GM18505 (cell line): ENCODE measurements around the gene MSL2.
"Not testable (repeated sequence)": the region's sequence is repeated elsewhere in the genome, so short reads cannot be mapped to it uniquely, and the experiment has no call there.

Experiments used
- ATAC-seq: cut with Tn5 transposase; IDR thresholded peaks from one replicate; pipeline ENCODE4 v1.9.1; 2021; ENCODE audit not compliant: unreplicated experiment
- POLR2A ChIP-seq: IDR thresholded peaks from 4 replicates; pipeline ENCODE4 v1.6.1; 2011; ENCODE audit warnings: borderline replicate concordance; ENCODE audit not compliant: insufficient read depth, insufficient read length; ENCODE audit errors: extremely low read depth

MSL2 gene, protein sequence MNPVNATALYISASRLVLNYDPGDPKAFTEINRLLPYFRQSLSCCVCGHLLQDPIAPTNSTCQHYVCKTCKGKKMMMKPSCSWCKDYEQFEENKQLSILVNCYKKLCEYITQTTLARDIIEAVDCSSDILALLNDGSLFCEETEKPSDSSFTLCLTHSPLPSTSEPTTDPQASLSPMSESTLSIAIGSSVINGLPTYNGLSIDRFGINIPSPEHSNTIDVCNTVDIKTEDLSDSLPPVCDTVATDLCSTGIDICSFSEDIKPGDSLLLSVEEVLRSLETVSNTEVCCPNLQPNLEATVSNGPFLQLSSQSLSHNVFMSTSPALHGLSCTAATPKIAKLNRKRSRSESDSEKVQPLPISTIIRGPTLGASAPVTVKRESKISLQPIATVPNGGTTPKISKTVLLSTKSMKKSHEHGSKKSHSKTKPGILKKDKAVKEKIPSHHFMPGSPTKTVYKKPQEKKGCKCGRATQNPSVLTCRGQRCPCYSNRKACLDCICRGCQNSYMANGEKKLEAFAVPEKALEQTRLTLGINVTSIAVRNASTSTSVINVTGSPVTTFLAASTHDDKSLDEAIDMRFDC

DNA sequence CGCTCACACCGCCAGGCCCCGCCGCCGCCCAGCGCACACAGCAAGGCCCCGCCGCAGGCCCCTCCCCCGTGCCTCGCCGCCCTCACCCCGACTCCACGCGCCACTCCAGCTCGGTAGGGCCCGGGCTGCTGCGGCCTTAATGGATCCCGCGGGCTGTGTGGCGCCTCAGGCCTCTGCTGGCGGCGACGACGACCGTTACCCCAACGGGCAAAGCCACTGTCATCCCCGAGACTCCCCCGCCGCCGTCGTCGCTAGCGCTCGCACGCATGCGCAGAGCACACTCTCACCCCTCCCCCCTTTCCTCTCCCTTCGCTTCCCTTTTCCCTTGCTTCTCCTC lies at the start of gene MSL2:
TSS of gene MSL2 (minus strand) at position 272 of the 337 bp plus-strand sequence. CDS start 1,222 bp downstream, outside the sequence.
- no peak for ATAC-seq
- peak; percentile 82 for TF ChIP-seq POLR2A

DNA sequence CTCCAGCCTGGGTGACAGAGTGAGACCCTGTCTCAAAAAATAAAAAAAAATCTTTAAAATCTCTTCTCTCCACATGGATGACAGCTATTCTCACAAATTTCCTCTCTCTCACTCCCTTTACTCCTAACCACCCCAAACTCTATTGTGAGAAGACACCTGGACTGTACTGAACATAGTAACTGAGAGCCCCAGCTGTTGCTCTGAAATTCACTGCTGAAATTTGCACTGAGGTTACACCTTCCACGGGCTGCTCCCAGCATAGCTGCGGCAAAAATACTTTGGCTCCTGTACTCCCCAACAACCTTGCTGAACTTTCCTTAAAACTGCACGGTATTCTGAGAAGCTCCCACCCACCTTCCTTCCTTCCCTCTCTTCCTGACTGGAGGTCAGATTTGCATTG lies 49.6 kb upstream of the MSL2 start:
- no peak for ATAC-seq
- no peak for TF ChIP-seq POLR2A

DNA sequence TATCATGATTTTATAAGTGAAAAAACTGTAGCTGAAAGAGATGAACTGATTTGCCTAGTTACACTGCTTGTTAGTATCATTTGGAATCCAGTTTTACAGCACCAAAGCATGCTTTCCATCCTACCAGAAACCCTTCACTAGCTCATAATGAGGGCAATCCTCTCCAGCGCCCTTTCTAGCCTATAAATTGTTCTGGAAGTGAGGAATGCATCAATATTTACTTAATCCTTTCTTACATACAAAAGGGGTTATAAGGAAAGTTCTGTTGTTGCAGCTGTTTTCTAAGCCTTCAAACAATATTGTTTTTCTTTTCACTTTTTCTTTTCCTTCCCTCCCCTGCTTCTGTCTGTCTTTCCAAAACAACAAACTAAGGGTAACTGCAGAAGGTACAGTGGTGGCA lies 43.0 kb upstream of the MSL2 start:
- TF ChIP-seq POLR2A: no peak
- no peak for ATAC-seq

DNA sequence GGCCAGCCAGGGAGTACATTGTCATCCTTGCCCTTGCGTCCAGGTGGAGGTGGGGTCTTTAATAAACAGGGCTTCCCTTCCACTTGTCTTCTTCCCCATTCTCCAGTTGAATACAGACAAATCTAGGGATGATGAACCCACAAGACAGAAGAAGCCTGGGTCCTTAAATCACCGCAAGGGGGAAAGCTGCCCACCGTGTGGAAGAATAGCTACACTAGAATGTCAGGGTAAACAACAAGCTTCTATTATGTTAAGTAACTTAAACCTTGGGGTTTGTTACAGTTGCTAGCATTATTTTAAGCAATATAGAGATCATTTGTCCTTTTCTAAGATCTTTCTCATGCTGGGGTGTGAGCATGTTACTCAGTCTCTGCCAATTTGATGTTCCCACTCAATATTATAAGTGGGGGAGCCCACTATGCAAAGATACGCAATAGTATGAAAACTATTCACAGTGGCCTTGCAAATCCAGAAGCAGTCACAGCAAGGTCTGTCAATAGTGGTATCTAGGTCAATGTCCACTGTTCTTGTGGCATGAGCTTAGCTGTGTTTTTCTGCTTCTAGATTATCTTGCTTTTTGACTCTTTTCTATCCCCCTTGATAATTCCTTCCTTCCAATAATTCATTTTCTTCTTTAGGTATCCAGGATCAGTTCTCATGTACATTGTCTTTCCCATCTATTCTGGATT lies 42.0 kb upstream of the MSL2 start:
- ATAC-seq: no peak
- TF ChIP-seq POLR2A: no peak

DNA sequence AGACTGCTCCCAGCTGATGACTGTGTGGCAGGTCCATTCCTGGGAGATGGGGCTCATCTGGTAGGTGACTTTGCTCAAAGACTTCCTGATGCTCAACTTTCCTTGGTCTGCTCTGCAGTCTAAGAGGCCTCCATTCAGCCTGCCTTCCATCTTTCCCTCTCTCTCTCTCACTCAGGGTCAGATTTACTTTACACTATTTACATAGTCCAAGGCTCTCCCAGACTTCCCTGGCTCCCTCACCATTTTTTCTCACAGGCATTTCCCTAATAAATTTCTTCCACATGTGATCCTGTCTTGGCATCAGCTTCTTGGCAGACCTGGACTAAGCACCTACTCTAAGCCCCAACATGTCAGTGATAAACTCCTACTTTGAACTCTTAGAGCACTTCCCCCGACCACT lies 41.0 kb upstream of the MSL2 start:
- no peak for TF ChIP-seq POLR2A
- ATAC-seq: no peak

DNA sequence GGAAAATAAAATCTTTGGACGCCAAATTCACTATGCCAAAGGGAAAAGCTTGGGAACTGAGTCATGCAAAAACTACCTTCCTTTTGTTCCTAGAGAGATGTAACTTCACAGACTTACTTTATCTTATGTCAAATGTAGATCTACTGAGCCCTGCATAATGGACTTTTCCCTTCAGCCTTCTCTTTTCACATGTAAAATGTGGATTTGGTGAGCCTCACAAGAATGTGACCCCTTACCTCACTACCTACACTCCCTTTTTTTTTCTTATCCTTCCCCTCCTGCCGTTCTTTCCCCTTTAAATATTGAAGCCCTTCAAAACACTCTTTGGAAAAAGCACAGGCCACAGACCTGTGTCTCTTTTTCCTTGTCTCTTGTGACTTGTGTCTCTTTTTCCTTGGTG lies 40.0 kb upstream of the MSL2 start:
- ATAC-seq: no peak

DNA sequence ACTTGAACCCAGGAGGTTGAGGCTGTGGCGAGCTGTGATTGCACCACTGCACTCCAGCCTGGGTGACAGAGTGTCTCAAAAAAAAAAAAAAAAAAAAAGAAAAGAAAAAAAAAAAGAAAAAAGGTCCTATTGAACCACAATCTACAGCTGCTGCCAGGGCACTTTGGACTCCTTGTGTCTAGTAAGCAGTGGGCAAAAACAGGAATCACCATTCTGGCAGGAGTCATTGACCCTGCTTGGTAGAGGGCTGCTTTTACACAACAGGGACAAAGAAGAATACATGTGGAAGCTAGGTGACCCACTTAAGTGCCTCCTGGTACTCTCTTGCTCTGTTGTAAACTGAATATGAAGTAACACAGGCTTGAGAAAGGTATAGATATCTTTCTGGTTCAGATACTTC lies 39.4 kb upstream of the MSL2 start:
- no peak for TF ChIP-seq POLR2A
- no peak for ATAC-seq

More for the DNA sequence above, 40.0 kb upstream of the MSL2 start:
- no peak for TF ChIP-seq POLR2A

DNA sequence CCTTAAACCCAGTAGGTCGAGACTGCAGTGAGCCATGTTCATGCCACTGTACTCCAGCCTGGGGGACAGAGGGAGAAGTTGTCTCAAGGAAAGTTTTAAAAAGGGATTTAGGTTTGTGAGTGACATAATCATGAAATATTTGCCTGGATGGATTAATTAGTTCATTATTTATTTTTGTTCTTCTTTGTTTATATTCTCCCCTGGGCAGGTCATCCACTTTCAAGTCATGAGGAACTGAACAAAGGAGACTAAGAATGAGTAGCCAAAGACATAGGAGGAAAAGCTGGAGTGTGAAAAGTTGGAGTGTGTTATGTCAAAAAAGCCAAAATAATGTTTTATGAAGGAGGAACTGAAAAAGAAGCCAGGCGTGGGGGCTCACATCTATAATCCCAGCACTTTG lies 36.3 kb upstream of the MSL2 start:
- TF ChIP-seq POLR2A: no peak

DNA sequence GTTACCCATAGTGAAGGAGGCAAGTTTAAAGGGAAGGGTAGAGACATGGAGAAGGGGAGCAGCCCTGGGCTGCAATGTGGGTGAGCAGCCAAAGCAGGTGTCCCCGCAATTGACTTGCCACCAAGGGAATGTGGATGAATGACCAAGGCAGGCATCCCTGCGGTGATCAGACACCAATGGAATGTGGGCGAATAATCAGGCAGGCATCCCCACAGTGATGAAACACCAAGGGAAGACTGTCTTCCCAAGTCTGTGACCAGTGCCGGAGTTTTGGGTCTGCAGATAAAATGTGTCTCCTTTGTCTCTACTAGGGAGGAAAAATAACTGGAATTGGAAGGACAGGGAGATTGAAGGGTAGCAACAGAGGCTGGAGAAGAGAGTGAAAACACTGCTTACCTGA lies 26.6 kb upstream of the MSL2 start:
- ATAC-seq: not testable (repeated sequence)

More for the DNA sequence above, 36.3 kb upstream of the MSL2 start:
- no peak for ATAC-seq

DNA sequence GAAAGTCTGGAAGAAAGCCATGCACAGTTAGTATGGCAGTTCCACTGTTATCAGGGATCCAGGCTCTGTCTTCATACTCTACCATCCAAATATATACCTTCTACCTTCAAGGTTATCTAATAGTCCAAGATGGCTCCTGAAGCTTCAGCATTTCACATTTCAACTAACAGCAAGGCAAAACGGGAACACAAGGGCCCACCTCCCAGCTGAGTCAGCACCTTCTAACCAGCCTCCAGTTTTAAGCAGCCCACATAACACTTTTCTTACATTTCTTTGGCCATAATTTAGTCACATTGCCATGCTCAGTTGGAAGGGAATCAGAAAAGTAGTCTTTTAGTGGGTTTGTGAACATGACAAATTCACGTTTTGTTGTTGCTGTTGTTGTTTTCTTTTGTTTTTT lies 15.4 kb upstream of the MSL2 start:
- TF ChIP-seq POLR2A: no peak
- no peak for ATAC-seq

DNA sequence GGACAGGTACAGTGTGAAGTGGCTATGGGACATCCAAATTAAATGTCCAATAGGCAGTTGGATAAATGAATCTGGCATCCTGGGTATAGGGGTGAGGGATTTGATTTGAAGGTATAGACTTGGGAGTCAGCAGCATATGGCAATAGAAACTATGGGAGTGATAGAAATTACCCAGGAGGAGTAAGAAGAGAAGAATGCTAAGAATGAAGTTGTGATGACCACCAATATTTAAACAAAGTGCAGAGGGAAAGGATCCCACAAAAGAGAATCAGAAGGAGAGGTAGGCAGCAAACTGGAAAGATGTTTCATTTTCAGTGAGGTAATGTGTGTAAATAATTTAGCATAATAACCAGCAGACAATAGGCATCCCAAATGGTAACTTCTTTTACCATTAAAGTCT lies 13.8 kb upstream of the MSL2 start:
- ATAC-seq: no peak
- TF ChIP-seq POLR2A: no peak

DNA sequence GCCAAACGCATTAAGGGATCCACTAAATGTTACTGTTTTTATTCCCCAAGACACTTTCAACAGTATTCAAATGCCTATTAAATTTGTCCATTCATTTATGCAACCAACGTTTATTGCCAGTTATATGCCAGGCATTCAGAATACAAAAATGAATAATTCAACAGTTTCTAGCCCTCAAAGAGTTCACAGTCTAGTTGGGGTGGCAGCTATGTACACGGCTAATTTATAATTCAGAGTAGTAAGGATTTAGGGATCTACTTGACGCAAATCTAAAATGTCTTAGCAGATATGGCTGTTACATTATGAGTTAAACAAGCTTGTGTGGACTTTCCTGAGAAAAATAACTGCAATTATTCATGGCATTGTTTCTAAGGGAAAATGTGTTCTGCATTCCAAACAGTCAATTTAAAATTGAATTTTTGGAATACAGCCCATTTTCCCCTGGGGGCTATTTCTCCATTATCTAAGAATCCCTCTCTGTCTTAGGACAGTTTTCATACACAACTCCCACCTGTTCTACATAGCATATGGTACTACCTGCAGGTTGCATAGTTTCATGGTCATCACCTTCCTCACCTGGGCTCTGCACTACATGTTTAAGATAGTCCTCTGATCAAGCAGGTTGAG lies 11.5 kb upstream of the MSL2 start:
- ATAC-seq: no peak
- no peak for TF ChIP-seq POLR2A

DNA sequence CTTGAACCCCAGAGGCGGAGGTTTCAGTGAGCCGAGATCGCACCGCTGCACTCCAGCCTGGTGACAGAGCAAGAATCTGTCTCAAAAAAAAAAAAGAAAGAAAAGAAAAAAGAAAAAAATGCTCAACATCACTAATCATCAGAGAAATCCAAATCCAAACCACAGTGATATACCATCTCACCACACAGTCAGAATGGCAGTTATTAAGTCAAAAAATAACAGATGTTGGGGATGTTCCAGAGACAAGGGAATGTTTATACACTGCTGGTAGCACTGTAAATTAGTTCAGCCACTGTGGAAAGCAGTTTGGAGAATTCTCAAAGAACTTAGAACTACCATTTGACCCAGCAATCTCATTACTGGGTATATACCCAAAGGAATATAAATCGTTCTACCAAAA lies 3.1 kb upstream of the MSL2 start:
- ATAC-seq: not testable (repeated sequence)

DNA sequence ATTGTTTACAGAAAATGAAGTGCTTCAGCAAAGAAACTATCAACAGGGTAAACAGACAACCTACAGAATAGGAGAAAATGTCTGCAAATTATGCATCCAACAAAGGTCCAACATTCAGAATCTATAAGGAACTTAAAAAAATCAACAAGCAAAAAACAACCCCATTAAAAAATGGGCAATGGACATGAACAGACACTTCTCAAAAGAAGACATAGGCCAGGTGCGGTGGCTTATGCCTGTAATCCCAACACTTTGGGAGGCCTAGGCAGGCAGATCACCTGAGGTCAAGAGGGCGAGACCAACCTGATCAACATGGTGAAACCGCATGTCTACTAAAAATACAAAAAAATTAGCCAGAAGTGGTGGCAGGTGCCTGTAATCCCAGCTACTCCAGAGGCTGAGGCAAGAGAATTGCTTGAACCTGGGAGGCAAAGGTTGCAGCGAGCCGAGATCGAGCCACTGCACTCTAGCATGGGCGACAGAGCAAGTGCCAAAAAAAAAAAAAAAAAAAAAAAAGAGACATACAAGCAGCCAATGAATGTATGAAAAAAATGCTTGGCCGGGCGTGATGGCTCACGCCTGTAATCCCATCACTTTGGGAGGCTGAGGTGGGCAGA lies 2.4 kb upstream of the MSL2 start:
- not testable (repeated sequence) for ATAC-seq
